DMS153 treated with DMSO at 0.1 percent for 48 hours (cell line): ENCODE data around the gene SRGAP3.

Experiments
- DNase-seq: peaks from one replicate; lab custom pipeline; 2025; ENCODE audit not compliant: unreplicated experiment; lab: John Stamatoyannopoulos, UW

SRGAP3 gene

DNA sequence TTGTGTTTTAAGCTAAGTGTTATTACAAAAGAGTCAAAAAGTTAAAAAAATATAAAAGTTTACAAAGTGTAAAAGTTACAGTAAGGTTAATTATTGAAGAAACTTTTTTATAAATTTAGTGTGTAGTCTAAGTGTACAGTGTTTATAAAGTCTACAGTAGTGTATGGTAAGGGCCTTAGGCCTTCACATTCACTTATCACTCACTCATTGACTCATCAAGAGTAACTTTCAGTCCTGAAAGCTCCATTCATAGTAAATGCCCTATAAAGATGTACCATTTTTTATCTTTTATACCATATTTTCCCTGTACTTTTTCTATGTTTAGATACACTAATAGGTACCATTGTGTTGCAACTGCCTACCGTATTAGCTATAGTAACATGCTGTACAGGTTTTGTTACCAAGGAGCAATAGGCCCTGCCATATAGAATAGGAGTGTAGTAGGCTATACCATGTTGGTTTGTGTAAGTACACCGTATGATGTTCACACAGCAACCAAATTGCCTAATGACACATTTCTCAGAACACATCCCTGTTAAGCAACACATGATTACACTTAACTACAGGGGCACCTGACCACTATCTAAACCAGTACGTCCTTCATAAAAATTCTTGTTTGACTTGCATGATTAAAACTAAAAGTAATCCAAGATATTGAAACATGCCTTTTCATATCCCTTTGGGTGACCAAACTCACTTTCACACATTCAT, 303.4 kb downstream of the SRGAP3 start:
- no peak for DNase-seq

DNA sequence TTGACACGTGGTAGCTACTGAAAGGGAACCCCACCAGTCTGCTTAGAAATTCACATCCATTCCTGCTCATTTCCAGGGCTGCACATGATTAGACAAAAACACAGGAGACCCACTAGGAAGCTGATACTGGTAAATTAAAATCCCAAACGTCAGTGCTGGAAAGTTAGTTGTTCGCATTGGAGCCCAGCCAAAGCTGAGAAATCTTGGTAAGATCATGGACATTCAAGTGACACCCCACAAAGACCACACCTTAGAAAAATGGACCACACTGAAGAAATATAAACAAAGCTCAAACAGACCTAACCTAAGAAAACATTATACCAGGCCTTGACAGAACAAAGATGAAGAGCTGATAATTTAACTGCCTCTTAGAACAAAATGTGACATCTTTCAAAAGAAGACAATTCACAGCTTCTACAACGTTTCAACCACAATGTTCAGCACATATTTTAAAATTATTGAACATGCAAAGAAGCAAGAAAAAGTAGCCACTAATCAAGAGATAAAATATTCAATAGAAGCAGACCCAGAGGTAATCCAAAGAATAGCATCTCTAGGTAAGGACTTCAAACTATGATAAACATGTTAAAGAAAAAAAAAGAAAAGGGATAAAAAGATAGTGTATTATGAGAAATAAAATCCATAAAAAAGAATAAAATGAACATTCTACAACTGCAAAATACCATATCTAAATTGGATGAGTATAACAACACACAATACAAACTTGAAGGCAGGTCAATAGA, 306.5 kb downstream of the SRGAP3 start:
- no peak for DNase-seq

DNA sequence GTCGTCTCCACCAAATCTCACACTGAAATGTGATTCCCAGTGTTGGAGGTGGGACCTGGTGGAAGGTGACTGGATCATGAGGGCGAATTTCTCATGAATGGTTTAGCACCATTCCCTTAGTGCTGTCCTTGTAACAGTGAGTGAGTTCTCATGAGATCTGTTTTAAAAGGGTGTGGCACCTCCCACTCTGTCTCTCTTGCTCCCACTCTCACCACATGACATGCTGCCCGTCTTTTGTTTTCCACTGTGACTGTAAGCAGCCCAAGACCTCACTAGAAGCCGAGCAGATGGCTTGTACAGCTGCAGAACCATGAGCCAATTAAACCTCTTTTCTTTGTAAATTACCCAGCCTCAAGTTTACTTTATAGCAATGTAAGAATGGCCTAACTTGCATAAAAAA, 307.3 kb downstream of the SRGAP3 start:
- DNase-seq: no peak

DNA sequence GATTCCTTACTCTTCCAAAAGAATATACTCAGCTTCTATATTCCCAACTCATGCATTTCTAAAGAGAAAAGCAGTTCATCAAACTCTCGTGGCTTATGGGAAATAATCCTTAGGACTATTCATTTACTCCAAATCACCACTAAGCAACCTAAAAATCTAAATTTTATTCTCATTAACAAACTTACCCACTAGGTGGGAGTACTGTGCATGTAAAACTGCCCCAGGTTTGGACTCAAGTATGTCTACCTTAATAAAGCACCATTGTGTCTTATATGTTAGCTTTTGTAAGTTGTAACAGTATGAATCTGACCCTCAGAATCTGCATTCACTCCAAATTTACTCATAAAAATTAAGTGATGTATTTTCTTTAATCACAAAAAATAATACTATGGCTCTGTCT, 311.4 kb downstream of the SRGAP3 start:
- DNase-seq: no peak

DNA sequence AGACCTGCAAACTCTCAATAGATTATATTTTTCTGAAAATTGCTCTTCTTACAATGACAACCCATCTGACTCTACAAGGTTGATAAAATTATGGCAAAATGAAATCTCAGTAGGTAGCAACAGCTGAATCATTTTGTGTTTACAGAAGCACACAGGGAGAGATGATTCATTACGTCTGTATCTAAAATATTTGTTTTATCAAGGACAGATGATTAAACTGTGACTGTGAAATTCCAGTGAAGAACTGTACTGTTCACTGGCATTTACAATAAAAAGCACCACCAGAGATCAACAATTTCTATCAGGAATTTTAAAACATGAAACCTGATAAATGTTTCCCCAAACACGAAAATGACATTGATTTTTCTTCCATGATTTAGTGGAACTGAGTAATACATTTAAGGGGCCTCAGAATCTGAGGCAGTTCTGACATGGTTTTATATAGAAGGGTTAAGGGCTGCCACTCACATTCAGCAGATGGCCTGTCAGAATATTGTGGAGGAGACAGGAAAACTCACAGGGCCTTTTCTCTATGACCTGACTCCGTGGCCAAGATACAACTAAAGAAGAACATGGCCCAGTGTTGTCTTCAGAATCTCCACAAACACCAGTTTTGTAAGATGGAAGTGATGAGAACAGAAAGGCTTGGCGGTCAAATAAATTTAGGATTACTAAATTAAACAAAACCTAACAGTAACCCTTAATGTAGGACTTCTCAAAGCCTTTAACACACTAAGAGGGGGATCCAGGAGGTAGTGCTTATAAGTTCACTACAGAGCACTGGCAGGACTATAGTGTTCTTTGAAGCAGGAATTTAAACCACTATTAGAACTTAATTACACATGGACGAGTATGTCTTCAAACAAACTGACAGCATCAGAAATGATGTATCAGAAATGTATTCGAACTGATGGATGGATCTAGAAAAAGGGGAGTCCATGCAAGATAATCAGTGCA, 312.1 kb downstream of the SRGAP3 start:
- no peak for DNase-seq

- no peak for DNase-seq
Observed at GRCh38 chr3:8932507-8932906, 316.9 kb downstream of the SRGAP3 start.

DNA sequence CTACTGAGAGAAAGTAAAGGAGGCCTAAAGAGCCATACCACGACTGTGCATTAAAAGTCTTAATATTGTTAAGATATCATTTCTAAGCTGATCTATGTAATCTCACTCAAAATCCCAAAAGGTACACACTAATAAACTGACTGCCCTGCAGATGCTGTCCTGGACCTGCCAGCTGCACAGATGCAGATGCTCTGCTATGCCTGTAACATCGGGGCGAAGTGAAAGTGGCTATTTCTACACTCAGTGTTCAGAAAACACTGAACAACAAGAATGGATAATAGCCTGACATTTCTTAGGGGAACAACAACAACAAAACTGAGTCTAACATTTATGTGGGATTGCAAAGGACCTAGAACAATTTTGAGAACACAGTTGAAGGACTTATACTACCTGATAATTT, 318.1 kb downstream of the SRGAP3 start:
- no peak for DNase-seq
